ENCODE data around the gene DCANP1.

DNA sequence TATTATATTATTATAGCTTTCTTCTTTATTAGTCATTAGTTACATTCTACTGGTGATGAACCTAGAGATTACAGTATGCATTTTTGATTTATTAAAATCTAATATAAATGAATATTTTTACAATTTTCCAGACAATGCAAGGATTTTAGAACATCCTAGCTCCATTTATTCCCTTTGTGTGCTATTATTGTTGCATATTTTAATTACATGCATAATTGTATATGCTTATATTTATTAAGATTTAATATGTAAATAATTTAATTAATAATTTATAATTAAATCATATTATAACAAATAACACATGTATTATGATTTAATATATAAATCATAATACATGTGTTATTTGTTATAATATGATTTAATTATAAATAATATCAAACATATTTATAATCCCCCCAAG, 24.7 kb downstream of the DCANP1 start:
- TF ChIP-seq, protein P1, sequence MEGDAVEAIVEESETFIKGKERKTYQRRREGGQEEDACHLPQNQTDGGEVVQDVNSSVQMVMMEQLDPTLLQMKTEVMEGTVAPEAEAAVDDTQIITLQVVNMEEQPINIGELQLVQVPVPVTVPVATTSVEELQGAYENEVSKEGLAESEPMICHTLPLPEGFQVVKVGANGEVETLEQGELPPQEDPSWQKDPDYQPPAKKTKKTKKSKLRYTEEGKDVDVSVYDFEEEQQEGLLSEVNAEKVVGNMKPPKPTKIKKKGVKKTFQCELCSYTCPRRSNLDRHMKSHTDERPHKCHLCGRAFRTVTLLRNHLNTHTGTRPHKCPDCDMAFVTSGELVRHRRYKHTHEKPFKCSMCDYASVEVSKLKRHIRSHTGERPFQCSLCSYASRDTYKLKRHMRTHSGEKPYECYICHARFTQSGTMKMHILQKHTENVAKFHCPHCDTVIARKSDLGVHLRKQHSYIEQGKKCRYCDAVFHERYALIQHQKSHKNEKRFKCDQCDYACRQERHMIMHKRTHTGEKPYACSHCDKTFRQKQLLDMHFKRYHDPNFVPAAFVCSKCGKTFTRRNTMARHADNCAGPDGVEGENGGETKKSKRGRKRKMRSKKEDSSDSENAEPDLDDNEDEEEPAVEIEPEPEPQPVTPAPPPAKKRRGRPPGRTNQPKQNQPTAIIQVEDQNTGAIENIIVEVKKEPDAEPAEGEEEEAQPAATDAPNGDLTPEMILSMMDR (conservative IDR thresholded peaks at IDR 0.05; ENCODE audit: low read length): no peak
- no peak for TF ChIP-seq EZH2phosphoT487 (IDR thresholded peaks at IDR 0.05; ENCODE audit: borderline replicate concordance, low read depth, low read length)
